Heart left ventricle (tissue), 13 donors: ENCODE measurements around the gene BCL2L12.

ENCODE experiments used
- CTCF ChIP-seq, 12 donors: fragments of 200-600 bp; sonication (generic) in 4 of 12; IDR thresholded peaks; one replicate each; pipeline versions ENCODE4 v1.5.0 to v1.8.0; 2018 to 2022; ENCODE audit warnings: antibody characterized with exemption in 12 of 12, mild to moderate bottlenecking in 5 of 12
- POLR2A ChIP-seq, 2 donors: fragments of 450-650 bp; IDR thresholded peaks; one replicate each; pipeline ENCODE4 v1.6.1; 2017; ENCODE audit warnings: antibody characterized with exemption in 2 of 2, mild to moderate bottlenecking in 2 of 2, moderate library complexity in 2 of 2
- donor health status: ischemic (EF 13 %, LVEDD 7.1; RV severe dilation, severe dysfunction).
- donor health status: DM: no; HTN: yes; CAD: no.
- donor health status: DM: no; HTN: no; CAD: no.
- donor health status: ischemic (EF 25% LVEDD 6.9; RV normal size, moderate dysfunction).
- donor health status: ischemic (EF 25% LVEDD 5.7; RV mildly dilated, moderate dysfunction).
- donor health status: ischemic (EF 35%, LVEDD 5.7; RV mildly dilated, moderate dysfunction).
- donor health status: nonischemic (EF 11% LVEDD 7.7; RV severe dilation, severe dysfunction).
- donor health status: DM: yes; HTN: yes; CAD: no.
- donor health status: PGD.
- donor health status: ischemic (EF 29% LVEDD 5.4; RV normal size, mild dysfunction).
- donor health status: nonischemic (EF 23%, LVEDD 6.1; RV moderate dilation, normal function).

GRCh38 chr19:49700563-49700962, 34.8 kb downstream of the BCL2L12 start:
- TF ChIP-seq CTCF (IDR thresholded peaks at IDR 0.05) (no peak), POLR2A (IDR thresholded peaks at IDR 0.05) (no peak)
